Adrenal gland (tissue), 5 donors: ENCODE data around the gene DNM2.

Source experiments
- CTCF ChIP-seq, 6 experiments: fragments of 450-650 bp in 4 of 6; fragments of 200-600 bp in 2 of 6; sonication (generic) in 1 of 6; IDR thresholded peaks; 1 replicate in 5 of 6; 2 replicates in 1 of 6; pipeline versions ENCODE4 v1.5.1 to v1.8.0; 2016 to 2021; ENCODE audit warnings: antibody characterized with exemption in 6 of 6, mild to moderate bottlenecking in 2 of 6, moderate library complexity in 1 of 6
- POLR2A ChIP-seq, 2 donors: fragments of 450-650 bp; IDR thresholded peaks; one replicate each; pipeline ENCODE4 v1.6.1; 2017; ENCODE audit warnings: antibody characterized with exemption in 2 of 2, mild to moderate bottlenecking in 2 of 2, moderate library complexity in 1 of 2
- donor health status: DM: no; HTN: no; CAD: no.

GRCh38 chr19:10744801-10745293 lies 27.0 kb downstream of the DNM2 start:
- no peak for TF ChIP-seq CTCF (IDR thresholded peaks at IDR 0.05)
- peak in 1 of 2 donors; percentile 36 for TF ChIP-seq POLR2A (IDR thresholded peaks at IDR 0.05)
